Hepatocyte (in vitro differentiated cells): ENCODE data around the gene PTPRN2. TPM values are rescaled to one million over a fixed set of nuclear protein-coding genes. Genes with fewer than 3 reads are reported as not detected.

ENCODE experiments used
- DNase-seq: peaks from one replicate; pipeline ENCODE4 v3.0.0-alpha.2; 2016; ENCODE audit warnings: low spot score
- H2AFZ ChIP-seq: fragments of 200-600 bp; sonication (generic); 2 replicates; pipeline ENCODE4 v1.6.0; 2016; ENCODE audit warnings: antibody characterized with exemption, mild to moderate bottlenecking
- H3K27ac ChIP-seq: fragments of 200-600 bp; sonication (generic); 2 replicates; pipeline ENCODE4 v1.5.1; 2016; ENCODE audit warnings: mild to moderate bottlenecking
- H3K27me3 ChIP-seq: fragments of 200-600 bp; sonication (generic); 2 replicates; pipeline ENCODE4 v1.6.1; 2016
- H3K36me3 ChIP-seq: fragments of 200-600 bp; sonication (generic); replicated peaks from 2 replicates; pipeline ENCODE4 v1.5.1; 2016; ENCODE audit warnings: low read depth; ENCODE audit not compliant: insufficient read depth
- H3K4me1 ChIP-seq: fragments of 200-600 bp; sonication (generic); 2 replicates; pipeline ENCODE4 v1.5.1; 2016; ENCODE audit warnings: mild to moderate bottlenecking, moderate library complexity; ENCODE audit not compliant: insufficient read depth
- H3K4me2 ChIP-seq: fragments of 200-600 bp; sonication (generic); 2 replicates; pipeline ENCODE4 v1.6.0; 2016
- H3K4me3 ChIP-seq: fragments of 200-600 bp; sonication (generic); 2 replicates; pipeline ENCODE4 v1.5.1; 2016; ENCODE audit warnings: mild to moderate bottlenecking
- H3K79me2 ChIP-seq: fragments of 200-600 bp; sonication (generic); 2 replicates; pipeline ENCODE4 v1.6.0; 2017; ENCODE audit warnings: mild to moderate bottlenecking
- H3K9me2 ChIP-seq: fragments of 200-600 bp; sonication (generic); replicated peaks from 2 replicates; pipeline ENCODE4 v1.6.0; 2017; ENCODE audit warnings: mild to moderate bottlenecking; ENCODE audit not compliant: insufficient read depth
- H3K9me3 ChIP-seq: fragments of 200-600 bp; sonication (generic); 2 replicates; pipeline ENCODE4 v1.5.1; 2016; ENCODE audit warnings: low read depth, mild to moderate bottlenecking
- H4K20me1 ChIP-seq: fragments of 200-600 bp; sonication (generic); 2 replicates; pipeline ENCODE4 v1.6.0; 2016; ENCODE audit warnings: mild to moderate bottlenecking; ENCODE audit not compliant: insufficient read depth, poor library complexity, severe bottlenecking
- EZH2 ChIP-seq: fragments of 200-600 bp; sonication (generic); IDR thresholded peaks from 2 replicates; pipeline ENCODE4 v1.6.1; 2016; ENCODE audit warnings: antibody characterized with exemption, mild to moderate bottlenecking, borderline replicate concordance
- EZH2phosphoT487 ChIP-seq: fragments of 200-600 bp; sonication (generic); IDR thresholded peaks from one replicate; pipeline ENCODE4 v1.6.1; 2018; ENCODE audit warnings: antibody characterized with exemption, mild to moderate bottlenecking, low read depth, moderate library complexity; ENCODE audit not compliant: unreplicated experiment, severe bottlenecking
- WGBS: methylation state at CpG from one replicate; pipeline ENCODE4 v1.1.6; 2016; ENCODE audit warnings: low lambda C conversion rate; ENCODE audit errors: missing lambda C conversion rate; 5-methylcytosine and 5-hydroxymethylcytosine counted together
- polyA plus RNA-seq: library from polyadenylated mRNA; unstranded; fragments of >200 nt; fragmentation: Nextera tagmentation; extraction: Ambion mirVana; gene quantifications from 2 replicates; pipeline ENCODE4 v1.2.1, GENCODE V29; 2016
- total RNA-seq: library from RNA; depleted of rRNA; stranded (reverse); fragments of >200 nt; gene quantifications from 2 replicates; pipeline ENCODE4 v1.2.3, GENCODE V29; 2014
- TF ChIP-seq, protein P1 (sequence below): fragments of 200-600 bp; sonication (generic); IDR thresholded peaks from 2 replicates; pipeline ENCODE4 v1.5.1; 2016; ENCODE audit warnings: antibody characterized with exemption, mild to moderate bottlenecking; ENCODE audit not compliant: poor library complexity

PTPRN2 gene
- total and polyA plus RNA-seq, 2 experiments from 2014 or later: 2.1 to 3.3 TPM

- WGBS: 75% methylated on average over 1 of the region's 1 CpG
Measured at GRCh38 chr7:158589653-158590052, 2.0 kb upstream of the PTPRN2 start.

DNA sequence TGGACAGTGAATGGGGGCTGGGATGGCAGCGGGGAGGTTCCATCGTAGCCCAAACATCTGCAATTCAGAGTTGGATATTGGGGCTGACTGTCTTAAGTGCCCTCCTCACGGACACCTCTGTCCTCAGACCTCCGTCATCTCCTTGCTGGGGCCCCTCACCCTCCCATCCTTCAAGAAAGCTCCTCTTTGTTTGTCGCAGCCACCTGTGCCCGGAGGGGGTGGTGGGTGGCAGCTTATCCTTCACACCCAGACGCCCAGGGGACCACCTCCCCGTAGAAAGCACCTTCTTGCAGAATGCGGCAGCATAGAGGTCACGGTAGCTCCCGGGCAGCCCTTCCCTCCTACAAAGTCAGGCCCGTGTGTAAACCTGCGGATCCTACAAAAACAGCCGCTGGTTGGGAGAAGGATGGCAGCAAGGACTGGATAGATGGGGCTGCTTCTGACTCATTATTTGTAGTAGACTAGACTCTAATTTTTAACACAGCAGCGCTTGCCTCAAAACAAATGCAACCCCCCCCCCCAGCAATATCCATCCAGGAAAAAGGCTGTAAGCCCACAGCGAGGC, 1.3 kb upstream of the PTPRN2 start:
- Histone ChIP-seq H3K27ac (no peak overlapping the region), H3K9me3 (no peaks in the 10 kb centered on the region), H3K9me2 (no peaks in the 10 kb centered on the region), H3K79me2 (no peaks in the 10 kb centered on the region), H3K4me1 (peaks cover 12% of the 10 kb centered on the region), H3K4me3 (no peak overlapping the region), H3K4me2 (no peak overlapping the region), H3K27me3 (peaks cover 28% of the 10 kb centered on the region), H3K36me3 (no peaks in the 10 kb centered on the region), H2AFZ (no peak overlapping the region), H4K20me1 (no peaks in the 10 kb centered on the region)
- no peak for DNase-seq
- TF ChIP-seq, protein P1, sequence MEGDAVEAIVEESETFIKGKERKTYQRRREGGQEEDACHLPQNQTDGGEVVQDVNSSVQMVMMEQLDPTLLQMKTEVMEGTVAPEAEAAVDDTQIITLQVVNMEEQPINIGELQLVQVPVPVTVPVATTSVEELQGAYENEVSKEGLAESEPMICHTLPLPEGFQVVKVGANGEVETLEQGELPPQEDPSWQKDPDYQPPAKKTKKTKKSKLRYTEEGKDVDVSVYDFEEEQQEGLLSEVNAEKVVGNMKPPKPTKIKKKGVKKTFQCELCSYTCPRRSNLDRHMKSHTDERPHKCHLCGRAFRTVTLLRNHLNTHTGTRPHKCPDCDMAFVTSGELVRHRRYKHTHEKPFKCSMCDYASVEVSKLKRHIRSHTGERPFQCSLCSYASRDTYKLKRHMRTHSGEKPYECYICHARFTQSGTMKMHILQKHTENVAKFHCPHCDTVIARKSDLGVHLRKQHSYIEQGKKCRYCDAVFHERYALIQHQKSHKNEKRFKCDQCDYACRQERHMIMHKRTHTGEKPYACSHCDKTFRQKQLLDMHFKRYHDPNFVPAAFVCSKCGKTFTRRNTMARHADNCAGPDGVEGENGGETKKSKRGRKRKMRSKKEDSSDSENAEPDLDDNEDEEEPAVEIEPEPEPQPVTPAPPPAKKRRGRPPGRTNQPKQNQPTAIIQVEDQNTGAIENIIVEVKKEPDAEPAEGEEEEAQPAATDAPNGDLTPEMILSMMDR: no peak
- TF ChIP-seq EZH2: no peak
- TF ChIP-seq EZH2phosphoT487: no peak
- 70% methylated on average over 16 of the region's 16 CpGs for WGBS

More at GRCh38 chr7:158589653-158590052, 2.0 kb upstream of the PTPRN2 start:
- peaks cover 12% of the 10 kb centered on the region for H3K4me1 ChIP-seq
- no peak for DNase-seq
- no peaks in the 10 kb centered on the region for H3K79me2 ChIP-seq
- no peak overlapping the region for H3K27ac ChIP-seq
- no peak overlapping the region for H3K4me3 ChIP-seq
- H3K36me3 ChIP-seq: no peaks in the 10 kb centered on the region
- peaks cover 22% of the 10 kb centered on the region for H3K27me3 ChIP-seq
- no peak overlapping the region for H3K4me2 ChIP-seq
- H2AFZ ChIP-seq: no peak overlapping the region
- no peaks in the 10 kb centered on the region for H3K9me2 ChIP-seq
- TF ChIP-seq, protein P1: no peak
- TF ChIP-seq EZH2phosphoT487 (no peak), EZH2 (no peak)
- H3K9me3 ChIP-seq: no peaks in the 10 kb centered on the region
- H4K20me1 ChIP-seq: no peaks in the 10 kb centered on the region

DNA sequence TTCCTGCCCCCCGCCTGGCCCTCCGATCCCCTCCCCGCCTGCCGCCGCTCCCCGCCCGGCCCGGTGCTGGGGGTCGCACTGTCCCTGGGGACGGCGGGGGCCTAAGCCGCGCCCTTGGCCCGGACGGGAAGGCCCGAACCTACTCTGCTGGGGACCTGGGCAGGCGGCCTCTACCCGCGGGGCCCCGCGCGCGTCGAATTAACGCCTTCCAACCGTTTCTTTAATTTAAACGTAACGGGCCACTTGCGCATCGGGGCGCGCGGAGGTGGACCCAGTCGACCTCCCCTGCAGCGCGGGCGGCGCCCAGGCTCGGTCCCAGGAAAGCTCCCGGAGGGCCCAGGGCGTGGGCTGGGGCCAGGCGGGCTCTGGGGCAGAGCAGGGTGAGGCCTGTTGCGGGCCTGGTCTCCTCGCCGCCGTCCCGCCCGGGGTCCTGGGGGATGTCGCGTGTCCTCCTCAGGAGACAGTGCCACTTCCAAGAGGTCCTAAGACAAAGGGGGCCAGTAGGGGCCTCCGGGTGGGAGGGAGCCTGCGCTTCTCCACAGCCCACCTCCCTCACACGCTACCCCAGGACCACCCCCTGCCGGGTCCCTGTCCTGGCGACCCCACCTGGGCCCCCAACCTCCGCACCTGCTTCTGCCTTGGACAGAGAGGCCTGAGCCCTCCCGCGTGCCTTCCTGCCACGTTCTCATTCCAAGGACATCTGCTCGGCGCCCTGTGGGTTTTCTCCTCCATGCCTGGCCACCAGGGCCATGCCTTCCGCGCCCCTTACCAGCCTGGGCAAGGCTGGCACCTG, 658 bp upstream of the PTPRN2 start:
- DNase-seq: peak; percentile 32
- H3K4me2 ChIP-seq: peak overlapping the region; percentile 89
- TF ChIP-seq EZH2phosphoT487 (no peak), EZH2 (no peak)
- TF ChIP-seq, protein P1: no peak

More for the DNA sequence above, 658 bp upstream of the PTPRN2 start:
- Histone ChIP-seq H2AFZ (no peak overlapping the region), H3K79me2 (no peaks in the 10 kb centered on the region), H3K4me3 (no peak overlapping the region), H3K9me3 (no peaks in the 10 kb centered on the region), H3K27me3 (peaks cover 33% of the 10 kb centered on the region), H3K27ac (no peak overlapping the region), H3K9me2 (no peaks in the 10 kb centered on the region), H3K4me1 (peaks cover 12% of the 10 kb centered on the region), H3K36me3 (no peaks in the 10 kb centered on the region), H4K20me1 (no peaks in the 10 kb centered on the region)
- 17% methylated on average over 28 of the region's 63 CpGs for WGBS
